A673 (cell line): Measurements from ENCODE around the gene UFD1. TPM values are rescaled to one million over a fixed set of nuclear protein-coding genes. Genes with fewer than 3 reads are reported as not detected.

Experiments used
- BruUV-seq: library from RNA; stranded (reverse); fragments of 400-500 nt; replicated peaks from 2 replicates; lab custom pipeline; 2021; lab: Mats Ljungman, UMichigan
- CTCF ChIA-PET: fragments of 300-600 bp; sonication (Branson Sonifier 250); formaldehyde crosslinking; loops from one replicate; lab custom pipeline; 2022; ENCODE audit warnings: antibody characterized with exemption; lab: Charles Lee
- POLR2A ChIA-PET: fragments of 300-600 bp; sonication (Branson Sonifier 250); formaldehyde crosslinking; loops from one replicate; lab custom pipeline; 2022; ENCODE audit warnings: antibody characterized with exemption; ENCODE audit not compliant: low non-redundant PET; lab: Charles Lee
- DNase-seq: peaks from one replicate; pipeline ENCODE4 v3.0.0-alpha.2; 2015; ENCODE audit warnings: low spot score
- H3K27ac ChIP-seq: fragments of 200-600 bp; sonication (generic); 2 replicates; pipeline ENCODE4 v1.5.1; 2016; ENCODE audit warnings: mixed run types, low read depth, mild to moderate bottlenecking, mixed read lengths, antibody characterized with exemption, low read length; ENCODE audit not compliant: poor library complexity, severe bottlenecking
- H3K27me3 ChIP-seq: fragments of 200-600 bp; sonication (generic); replicated peaks from 2 replicates; pipeline ENCODE4 v1.6.1; 2017; ENCODE audit warnings: mixed run types, low read depth, mild to moderate bottlenecking, mixed read lengths, antibody characterized with exemption, low read length; ENCODE audit not compliant: insufficient read depth, poor library complexity
- H3K36me3 ChIP-seq: fragments of 200-600 bp; sonication (generic); 2 replicates; pipeline ENCODE4 v1.6.1; 2016; ENCODE audit warnings: mixed run types, mild to moderate bottlenecking, mixed read lengths, antibody characterized with exemption, low read length; ENCODE audit not compliant: insufficient read depth, poor library complexity, severe bottlenecking
- H3K4me1 ChIP-seq: fragments of 200-600 bp; sonication (generic); 2 replicates; pipeline ENCODE4 v1.6.1; 2017; ENCODE audit warnings: mixed run types, mild to moderate bottlenecking, mixed read lengths, antibody characterized with exemption, low read length; ENCODE audit not compliant: insufficient read depth, poor library complexity, severe bottlenecking
- H3K4me3 ChIP-seq: fragments of 200-600 bp; sonication (generic); 2 replicates; pipeline ENCODE4 v1.5.1; 2016; ENCODE audit warnings: low read depth, mixed run types, mild to moderate bottlenecking, mixed read lengths, low read length; ENCODE audit not compliant: poor library complexity, severe bottlenecking
- H3K9me3 ChIP-seq: fragments of 200-600 bp; sonication (generic); 2 replicates; pipeline ENCODE4 v1.6.1; 2016; ENCODE audit warnings: mixed run types, low read depth, mild to moderate bottlenecking, mixed read lengths, antibody characterized with exemption, low read length; ENCODE audit not compliant: poor library complexity, severe bottlenecking
- EZH2 ChIP-seq: fragments of 200-600 bp; sonication (generic); IDR thresholded peaks from 2 replicates; pipeline ENCODE4 v1.6.1; 2017; ENCODE audit warnings: borderline replicate concordance, low read depth, mild to moderate bottlenecking, mixed read lengths, antibody characterized with exemption, low read length; ENCODE audit not compliant: poor library complexity, severe bottlenecking
- intact Hi-C: fragments of 100-400 bp; cut with micrococcal nuclease; formaldehyde crosslinking; loops from one replicate; pipeline ENCODE4 v1.10.0; 2022; ENCODE audit not compliant: unreplicated experiment
- total RNA-seq: library from RNA; stranded (reverse); gene quantifications from 2 replicates; pipeline ENCODE4 v1.2.3, GENCODE V29; 2021
- TF ChIP-seq, protein P1 (sequence below): fragments of 300-800, 200-600 bp; sonication (generic); conservative IDR thresholded peaks from 2 replicates; pipeline ENCODE4 v1.5.1; 2017; ENCODE audit warnings: low read depth, mild to moderate bottlenecking, antibody characterized with exemption, low read length, moderate library complexity, mixed read lengths

The UFD1 gene
- total RNA-seq, 1 experiment from 2014 or later = 195 TPM

DNA sequence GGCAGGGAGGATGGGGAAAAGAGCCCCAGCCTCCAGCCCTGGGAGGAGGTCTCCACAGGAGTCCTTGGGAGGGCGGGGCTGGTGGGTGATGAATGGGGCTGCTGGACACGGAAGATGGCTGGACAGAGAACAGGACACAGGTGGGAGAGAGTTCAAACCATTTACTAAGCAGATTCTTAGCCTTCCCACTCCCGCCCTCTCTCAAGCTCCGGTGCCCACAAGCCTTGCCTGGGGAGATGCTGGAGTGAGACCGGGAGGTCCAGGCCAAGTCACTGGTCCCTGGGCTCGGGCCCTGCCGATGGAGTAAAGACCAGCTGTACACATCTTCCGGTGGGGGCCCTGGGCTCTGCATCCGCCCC lies 43.9 kb upstream of the UFD1 start:
- peak overlapping the region; percentile 47 for H3K4me3 ChIP-seq
- H3K4me1 ChIP-seq = peaks cover 5% of the 10 kb centered on the region
- intact Hi-C loops = no loop called here
- CTCF ChIA-PET = no interaction called here
- H3K36me3 ChIP-seq = no peaks in the 10 kb centered on the region
- no peaks in the 10 kb centered on the region for H3K9me3 ChIP-seq
- peaks cover 9% of the 10 kb centered on the region for H3K27me3 ChIP-seq
- no peak overlapping the region for H3K27ac ChIP-seq
- TF ChIP-seq EZH2 = no peak
- TF ChIP-seq, protein P1, sequence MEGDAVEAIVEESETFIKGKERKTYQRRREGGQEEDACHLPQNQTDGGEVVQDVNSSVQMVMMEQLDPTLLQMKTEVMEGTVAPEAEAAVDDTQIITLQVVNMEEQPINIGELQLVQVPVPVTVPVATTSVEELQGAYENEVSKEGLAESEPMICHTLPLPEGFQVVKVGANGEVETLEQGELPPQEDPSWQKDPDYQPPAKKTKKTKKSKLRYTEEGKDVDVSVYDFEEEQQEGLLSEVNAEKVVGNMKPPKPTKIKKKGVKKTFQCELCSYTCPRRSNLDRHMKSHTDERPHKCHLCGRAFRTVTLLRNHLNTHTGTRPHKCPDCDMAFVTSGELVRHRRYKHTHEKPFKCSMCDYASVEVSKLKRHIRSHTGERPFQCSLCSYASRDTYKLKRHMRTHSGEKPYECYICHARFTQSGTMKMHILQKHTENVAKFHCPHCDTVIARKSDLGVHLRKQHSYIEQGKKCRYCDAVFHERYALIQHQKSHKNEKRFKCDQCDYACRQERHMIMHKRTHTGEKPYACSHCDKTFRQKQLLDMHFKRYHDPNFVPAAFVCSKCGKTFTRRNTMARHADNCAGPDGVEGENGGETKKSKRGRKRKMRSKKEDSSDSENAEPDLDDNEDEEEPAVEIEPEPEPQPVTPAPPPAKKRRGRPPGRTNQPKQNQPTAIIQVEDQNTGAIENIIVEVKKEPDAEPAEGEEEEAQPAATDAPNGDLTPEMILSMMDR = no peak
- no TSS peak for BruUV-seq
- DNase-seq = no peak
- POLR2A ChIA-PET = no interaction called here

DNA sequence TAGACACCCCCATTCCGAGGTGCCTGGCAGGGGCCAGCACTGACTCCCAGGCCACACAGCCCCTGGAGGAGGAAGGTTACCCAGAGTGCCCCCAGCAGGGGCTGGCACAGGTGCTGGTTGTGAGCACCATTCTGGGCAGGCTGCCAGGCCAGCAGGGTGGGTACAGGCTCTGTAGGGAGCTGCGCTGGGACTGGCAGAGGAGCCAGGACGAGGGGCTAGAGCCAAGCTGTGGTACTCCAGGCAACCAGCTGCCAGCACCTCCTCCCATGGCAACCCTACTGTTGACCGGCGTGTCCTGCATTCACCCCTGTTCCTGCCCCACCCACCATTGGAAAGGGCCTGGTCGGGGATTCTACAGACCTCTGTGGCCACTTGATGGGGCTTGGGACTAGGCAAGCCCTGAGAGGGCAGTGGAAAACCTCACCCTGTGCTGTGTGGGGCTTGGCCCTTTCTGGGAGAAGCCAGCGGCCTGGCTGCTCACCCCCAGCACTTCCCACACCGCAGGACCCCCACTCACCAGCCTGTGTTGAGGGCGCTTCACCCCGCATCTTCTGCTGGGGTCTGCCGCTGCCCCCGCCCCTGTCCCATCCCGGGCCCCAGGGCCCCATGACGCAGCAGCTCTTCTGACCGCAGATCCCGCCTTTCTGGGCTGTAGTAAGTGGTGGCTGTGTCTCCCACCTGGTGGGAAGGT lies 43.3 kb upstream of the UFD1 start:
- POLR2A ChIA-PET = no interaction called here

DNA sequence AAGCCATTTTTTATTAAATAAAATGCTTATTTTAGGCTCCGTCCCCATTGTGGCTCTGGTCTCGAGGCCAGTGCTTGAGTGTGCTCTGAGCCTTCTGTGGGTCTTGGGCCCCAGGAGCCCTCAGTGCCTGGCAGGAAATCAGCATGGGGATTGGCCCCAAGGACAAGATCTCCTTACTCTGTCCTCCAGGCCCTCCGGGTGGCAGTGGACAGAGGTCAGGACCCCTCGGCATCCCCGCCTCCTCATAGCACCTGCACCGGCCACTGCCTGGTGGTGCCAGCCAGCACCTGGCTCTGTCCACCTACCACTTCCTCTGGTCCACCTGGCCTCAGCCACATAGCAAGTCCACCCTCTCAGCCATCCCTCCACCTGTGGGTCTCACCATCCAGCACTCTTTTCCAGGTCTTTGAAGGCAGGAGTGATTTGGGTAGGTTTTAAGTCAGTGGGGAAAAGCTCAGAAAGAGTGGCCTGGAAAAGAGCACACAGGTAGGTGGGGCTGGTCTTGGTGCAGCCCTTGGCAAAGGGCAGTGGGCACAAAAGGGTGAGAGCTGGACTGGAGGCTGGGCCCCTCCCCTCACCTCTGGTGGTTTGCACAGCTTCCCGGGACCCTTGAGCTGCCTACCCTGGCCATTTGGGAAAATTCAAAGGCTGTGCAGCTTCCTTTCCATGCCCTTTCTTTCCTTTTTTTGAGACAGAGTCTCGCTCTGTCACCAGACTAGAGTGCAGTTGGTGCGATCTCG lies 41.7 kb upstream of the UFD1 start:
- intact Hi-C loops = no loop called here
- TF ChIP-seq EZH2 = no peak
- TF ChIP-seq, protein P1 = no peak
- DNase-seq = no peak
- ChIA-PET POLR2A (no interaction called here), CTCF (no interaction called here)
- Histone ChIP-seq H3K4me1 (peaks cover 5% of the 10 kb centered on the region), H3K4me3 (no peak overlapping the region), H3K9me3 (no peaks in the 10 kb centered on the region), H3K36me3 (peaks cover 12% of the 10 kb centered on the region), H3K27me3 (peaks cover 9% of the 10 kb centered on the region), H3K27ac (no peak overlapping the region)
- BruUV-seq = no TSS peak

More for the DNA sequence above, 43.3 kb upstream of the UFD1 start:
- intact Hi-C loops = no loop called here
- TF ChIP-seq, protein P1 = no peak
- TF ChIP-seq EZH2 = no peak
- Histone ChIP-seq H3K9me3 (no peaks in the 10 kb centered on the region), H3K4me3 (no peak overlapping the region), H3K27me3 (peaks cover 9% of the 10 kb centered on the region), H3K36me3 (peaks cover 4% of the 10 kb centered on the region), H3K27ac (no peak overlapping the region), H3K4me1 (peaks cover 5% of the 10 kb centered on the region)
- no TSS peak for BruUV-seq
- DNase-seq = peak; percentile 14
- CTCF ChIA-PET = no interaction called here
